Right lobe of liver (tissue), 4 donors: Measurements from ENCODE around the gene GLCE.

ENCODE experiments used
- CTCF ChIP-seq, 4 donors: fragments of 200-600 bp in 3 of 4; fragments of 450-650 bp in 1 of 4; IDR thresholded peaks; one replicate each; pipeline versions ENCODE4 v1.5.1 to v1.8.0; 2016 to 2022; ENCODE audit warnings: antibody characterized with exemption in 4 of 4, mild to moderate bottlenecking in 2 of 4
- POLR2A ChIP-seq: fragments of 450-650 bp; IDR thresholded peaks from one replicate; pipeline ENCODE4 v1.6.1; 2017; ENCODE audit warnings: antibody characterized with exemption, mild to moderate bottlenecking
- donor health status: DM: no; HTN: no; CAD: no.
- donor health status: DM: no; HTN: no; CAD: no.
- donor health status: DM: no; HTN: yes; CAD: no.

DNA sequence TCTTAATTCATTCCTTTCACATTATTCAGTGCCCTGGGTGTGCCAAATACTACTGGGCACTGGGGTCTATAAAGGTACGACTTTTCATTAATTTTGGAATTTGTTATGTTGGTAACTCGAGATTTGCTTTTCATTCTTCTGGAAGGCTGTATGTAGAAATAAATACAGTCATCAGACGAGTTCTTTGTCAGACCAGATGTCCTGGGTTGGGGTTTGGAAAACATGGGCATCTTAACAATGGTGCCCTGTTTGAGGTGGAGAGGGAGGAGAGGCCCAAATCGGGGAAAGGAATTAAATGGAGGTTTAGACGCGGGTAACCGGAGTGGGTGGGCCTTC is 662 bp upstream of the GLCE start:
- no peak for TF ChIP-seq CTCF (IDR thresholded peaks at IDR 0.05)
- TF ChIP-seq POLR2A, result no peak
